GM21423 (cell line): ENCODE data around the gene PPARGC1A.

Source experiments
- ATAC-seq: cut with Tn5 transposase; IDR thresholded peaks from one replicate; pipeline ENCODE4 v1.9.1; 2021; ENCODE audit warnings: mild to moderate bottlenecking, moderate library complexity; ENCODE audit not compliant: unreplicated experiment

The PPARGC1A gene

DNA sequence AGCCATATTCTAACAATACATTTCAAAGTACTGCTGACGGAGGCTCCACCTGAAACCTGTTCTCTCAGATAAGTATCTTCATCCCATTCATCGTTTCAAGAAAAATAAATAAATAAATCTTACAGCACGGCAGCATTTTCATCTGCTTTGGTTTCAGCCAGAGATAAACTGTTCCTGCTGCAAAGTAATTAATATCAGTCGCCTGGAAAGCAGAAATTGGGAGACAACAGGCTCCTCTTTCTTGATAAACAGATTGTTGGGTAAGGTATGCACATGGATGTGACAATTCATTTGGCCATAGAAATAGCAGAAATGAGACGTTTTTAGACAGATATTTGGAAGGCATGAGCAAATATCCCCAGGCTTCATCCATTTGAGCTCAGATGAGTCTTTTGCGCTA, 110.4 kb downstream of the PPARGC1A start:
- ATAC-seq, result no peak

DNA sequence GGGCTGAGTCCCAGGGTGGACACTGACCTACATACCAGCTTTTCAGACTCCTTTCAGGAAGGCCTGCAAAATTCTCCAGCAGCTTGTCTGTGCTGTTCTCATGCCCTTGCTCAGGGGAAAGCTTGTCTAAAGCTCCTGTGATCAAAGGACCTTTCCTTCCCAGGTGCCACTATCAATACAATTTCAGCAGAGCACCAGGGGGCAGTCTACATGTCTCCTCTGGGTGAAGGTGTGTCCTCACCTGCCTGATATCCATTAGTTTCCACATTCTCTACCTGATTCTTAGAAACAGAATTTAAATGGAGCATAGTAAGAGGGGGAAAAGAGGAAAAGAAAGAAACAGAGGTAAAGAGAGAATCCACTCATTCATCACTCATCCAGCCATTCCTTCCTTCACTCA, 114.2 kb downstream of the PPARGC1A start:
- ATAC-seq, result no peak

DNA sequence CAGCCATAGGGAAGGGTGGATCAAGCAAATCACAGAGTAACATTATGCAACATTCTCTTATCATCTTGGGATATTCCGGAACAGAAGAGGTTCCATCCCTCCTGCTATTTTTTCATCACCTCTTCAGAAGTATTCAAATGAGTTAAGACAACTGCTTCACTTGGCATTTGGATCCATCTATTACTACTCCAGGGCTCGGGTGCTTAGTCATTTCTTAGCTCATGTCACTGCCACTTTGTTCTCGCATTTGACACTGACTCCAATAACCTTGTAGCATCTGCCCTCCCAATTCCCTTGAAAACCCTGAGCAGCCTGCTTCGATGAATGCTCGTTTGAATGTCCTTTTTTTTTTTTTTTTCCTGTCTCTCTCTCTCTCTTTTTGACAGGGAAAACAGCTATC, 114.9 kb downstream of the PPARGC1A start:
- no peak for ATAC-seq

DNA sequence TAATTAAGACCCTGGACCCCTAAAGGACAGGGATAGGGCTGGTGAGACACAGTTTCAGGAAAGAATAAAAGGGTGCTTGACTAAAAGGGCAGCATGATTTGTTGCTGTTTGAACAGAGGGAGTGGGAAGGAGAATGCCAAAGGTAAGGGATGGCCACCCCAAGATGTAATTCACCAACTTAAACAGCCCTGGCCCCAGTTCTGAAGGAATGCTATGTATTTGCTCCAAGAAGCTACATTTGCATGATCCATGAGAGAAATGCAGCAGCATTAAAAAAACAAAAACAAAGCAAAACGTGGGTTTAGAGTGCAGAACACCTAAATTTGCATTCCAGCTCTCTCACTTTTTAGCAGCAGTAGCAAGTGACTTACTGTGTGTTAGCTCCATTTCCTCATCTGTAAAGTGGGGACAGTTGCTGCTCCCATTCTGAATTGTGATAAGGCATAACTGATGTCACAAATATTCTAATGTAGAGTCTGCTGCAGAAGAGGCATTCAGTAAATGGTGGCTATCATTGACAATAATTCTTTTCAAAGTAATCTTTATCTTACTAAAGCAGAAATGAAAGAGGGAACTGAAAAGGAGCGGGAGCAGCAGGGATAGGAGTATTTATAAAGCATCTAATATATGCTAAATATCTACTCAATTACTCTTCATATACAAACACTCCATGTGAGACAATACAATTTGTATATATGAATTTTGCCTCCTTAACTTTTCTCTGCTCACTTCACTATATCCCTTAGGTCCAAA, 115.8 kb downstream of the PPARGC1A start:
- ATAC-seq, result no peak

DNA sequence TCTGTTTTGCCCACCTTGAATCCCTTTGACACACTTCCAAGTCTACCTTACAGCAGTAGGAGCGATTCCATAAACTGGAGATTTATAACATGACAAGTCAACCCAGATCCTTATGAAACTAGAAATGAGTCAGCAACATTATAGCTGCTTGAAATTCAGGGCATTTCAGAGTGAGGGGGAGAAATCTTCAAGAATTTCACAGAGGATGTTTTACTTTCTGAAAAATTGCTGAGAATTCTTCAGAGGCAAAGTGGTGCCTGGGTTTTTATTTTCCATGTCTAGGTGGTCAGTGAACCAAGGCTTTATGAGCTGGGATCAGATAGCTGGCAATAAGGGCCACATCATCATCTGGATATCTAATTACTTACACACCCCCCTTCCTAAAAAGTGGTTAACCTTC, 119.8 kb downstream of the PPARGC1A start:
- ATAC-seq, result no peak

DNA sequence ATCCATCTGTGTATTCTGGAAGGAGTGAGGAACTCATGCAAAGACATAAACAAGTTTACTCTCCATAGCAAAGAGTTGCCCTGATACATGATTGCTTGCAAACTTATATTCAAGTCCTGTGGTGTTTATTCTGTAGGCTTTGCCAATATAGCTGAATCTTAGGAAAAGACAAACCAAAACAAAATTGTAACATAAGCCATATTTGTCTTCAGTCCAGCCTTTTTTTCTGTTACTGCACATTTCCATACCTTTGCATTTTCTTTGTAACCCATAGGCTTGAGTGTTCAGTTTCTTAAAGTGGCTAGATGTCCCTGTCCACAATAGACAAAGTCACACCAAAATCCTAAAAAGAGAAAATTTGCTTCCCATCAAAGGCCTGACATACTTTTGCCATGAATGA, 120.4 kb downstream of the PPARGC1A start:
- ATAC-seq, result no peak

DNA sequence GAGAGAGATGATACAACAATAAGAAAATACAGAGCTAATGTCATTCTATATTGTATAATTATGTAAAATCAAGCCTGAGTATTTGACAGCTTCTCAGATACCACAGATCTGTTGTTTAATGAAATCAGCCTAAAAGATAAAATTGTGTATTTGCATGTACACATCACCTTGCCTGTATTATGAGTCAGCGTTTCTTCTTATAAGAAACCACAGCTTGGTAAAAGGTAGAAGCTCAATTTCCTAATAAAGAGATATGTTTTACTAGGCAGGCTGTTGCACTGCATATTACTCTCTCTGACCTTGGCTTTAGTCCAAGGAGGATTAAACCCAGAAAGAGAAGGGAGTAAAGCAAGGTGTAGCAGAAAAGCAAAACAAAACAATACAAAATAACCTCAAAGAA, 121.3 kb downstream of the PPARGC1A start:
- ATAC-seq, result no peak

DNA sequence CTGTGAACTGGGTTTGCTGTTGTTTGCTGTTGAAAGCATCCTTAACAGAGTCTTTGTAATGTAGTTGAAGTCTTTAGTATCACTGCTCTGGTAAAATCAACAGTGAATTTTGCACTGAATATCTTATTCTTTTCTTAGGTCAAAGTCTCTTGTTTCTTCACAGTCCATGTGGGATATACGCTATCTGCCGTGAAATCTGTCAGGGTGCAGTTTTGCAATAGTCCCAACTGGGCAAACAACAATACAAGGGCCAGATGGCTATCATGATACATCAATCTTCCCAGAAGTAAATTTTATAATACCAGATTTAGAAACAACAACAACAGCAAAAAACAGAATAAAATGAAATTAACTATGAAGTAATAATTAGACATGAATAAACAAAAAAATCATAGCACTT, 123.5 kb downstream of the PPARGC1A start:
- no peak for ATAC-seq

DNA sequence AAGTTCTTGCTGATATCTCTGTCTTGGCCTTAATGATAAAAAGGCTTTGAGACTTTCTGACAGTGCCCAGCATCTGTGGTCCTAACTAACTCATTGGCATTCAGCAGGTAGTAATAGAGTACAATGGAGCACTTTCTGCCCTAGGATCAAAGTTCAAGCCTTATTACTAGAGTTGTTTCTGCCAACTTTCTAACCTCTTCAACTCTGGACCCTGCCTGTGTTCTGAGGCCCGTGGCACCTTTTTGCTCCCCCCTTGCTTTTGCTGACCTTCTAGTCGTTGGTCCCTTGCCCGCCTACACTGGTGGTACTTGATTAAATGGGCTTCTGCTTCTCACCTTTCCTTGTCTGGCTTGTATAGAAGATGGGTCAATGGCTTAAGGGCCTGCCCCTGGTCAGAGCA, 126.3 kb downstream of the PPARGC1A start:
- ATAC-seq, result no peak

DNA sequence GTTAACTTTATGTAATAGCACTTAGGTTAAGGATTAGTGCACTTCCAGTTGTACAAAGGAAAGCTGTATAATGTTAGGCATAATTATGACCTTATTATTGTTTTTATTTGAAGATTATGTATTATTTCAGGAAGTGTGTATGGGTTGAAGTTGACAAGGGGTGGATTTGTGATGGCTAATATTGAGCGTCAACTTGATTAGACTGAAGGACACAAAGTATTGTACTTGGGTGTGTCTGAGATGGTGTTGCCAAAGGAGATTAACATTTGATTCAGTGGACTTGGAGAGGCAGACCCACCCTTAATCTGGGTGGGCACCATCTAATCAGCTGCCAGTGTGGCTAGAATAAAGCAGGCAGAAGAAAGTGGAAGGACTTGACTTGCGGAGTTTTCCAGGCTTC, 127.3 kb downstream of the PPARGC1A start:
- no peak for ATAC-seq

DNA sequence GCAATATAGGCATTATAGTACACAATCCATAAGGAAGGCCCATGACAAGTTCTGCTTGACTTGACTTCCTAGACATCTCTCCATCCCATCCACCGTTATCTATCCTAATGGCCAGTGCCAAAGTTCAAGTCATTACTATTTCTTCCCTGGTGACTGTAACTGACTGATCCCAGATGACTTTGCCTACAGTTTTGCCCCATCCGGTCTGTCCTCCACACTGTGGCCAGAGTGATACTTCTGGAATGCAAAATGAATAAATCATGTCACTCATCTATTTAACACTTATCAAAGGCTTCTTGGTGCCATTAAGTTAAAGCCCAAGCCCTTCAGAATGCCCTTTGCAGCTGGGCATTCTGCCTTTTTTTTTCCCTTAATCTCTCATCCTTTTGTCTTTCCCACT, 130.8 kb downstream of the PPARGC1A start:
- no peak for ATAC-seq

DNA sequence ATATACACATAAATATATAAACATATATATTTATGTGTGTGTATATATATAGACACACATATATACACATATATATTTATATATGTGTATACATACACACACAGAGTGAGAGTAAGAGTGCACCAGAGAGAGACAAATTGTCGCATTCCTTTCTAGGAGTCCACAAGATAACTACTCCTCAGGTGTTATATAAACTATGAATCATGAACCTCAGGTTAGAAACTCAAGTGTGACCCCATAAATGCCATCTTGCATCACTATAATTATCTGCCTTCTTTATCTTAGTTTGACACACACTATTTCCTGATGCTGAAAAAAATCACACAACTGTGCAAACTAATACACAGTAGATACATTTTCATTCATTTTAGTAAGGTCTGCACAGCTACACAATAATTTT, 135.2 kb downstream of the PPARGC1A start:
- no peak for ATAC-seq

DNA sequence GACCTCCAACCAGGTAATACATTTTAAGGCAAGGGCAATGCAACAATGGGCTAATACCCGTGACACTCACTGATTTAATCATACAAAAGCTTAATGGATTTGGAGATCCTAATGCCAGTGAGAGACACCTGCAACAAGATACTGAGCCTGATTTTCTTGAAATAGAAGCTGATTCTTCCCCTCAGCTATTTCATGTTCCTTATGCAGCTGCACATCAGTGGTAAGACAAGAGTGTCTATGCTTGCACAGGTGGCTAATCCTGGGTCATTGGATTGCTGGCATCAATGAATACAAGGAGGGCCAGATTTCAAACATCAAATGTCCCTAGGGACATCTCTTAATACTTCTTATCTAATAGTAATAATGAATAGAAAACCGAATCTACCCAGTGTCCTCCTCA, 139.7 kb downstream of the PPARGC1A start:
- ATAC-seq, result no peak

DNA sequence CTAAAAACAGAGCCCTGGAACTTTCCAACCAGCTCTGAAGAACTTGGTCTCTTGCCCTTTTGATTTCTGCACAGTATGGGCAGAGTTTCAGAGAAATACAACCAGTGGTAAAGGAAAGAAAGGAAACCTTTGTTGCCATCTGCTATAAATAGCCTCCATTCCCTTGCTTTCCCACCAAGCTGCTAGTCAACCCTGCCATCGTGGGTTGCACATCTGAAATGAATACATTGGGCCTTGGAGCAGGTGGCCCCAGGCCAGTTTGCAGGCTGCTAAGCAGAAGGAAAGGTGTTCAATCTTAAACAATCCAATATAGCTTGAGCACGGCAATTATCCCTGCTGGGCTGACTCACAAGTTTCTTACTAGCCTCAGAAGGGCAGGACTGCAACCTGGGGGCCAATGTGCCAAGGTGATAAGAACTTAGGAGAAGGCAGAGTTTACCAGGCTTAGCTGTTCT, 142.5 kb downstream of the PPARGC1A start:
- no peak for ATAC-seq

DNA sequence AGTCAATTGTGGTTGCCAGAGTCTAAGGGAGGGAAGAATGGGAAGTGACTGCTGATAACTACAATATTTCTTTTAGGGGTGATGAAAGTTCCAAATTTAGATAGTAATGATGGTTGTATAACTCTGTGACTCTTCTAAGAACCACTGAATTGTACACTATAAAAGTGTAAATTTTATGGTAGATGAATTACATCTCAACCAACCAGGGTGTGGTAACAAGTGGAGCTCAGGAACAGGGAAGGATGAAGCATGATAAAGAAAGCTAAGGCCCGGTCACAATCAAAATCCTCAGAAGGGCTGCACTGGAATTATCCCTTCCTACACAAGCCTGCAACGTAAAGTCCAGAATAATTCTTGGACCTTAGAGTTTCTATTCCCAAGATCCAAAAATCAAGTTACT, 143.2 kb downstream of the PPARGC1A start:
- ATAC-seq, result no peak

DNA sequence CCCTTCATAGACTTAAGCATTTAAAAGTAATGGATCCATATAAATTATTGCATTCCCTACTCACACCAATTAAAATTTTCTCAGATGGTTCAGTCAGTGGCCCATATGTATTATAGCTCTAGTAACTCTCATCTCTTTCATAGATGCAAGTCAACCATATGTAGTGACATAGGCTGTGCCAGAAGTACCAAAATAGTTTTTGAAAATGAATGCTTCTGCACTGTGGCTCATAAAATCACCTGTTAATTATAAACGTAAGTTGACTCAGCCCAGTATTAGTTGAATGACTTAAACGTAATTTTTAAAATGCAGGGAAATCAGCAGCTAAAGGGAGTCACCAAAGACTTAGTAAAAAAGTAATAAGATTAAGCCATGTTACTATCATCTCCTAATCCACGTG, 143.8 kb downstream of the PPARGC1A start:
- ATAC-seq, result no peak

DNA sequence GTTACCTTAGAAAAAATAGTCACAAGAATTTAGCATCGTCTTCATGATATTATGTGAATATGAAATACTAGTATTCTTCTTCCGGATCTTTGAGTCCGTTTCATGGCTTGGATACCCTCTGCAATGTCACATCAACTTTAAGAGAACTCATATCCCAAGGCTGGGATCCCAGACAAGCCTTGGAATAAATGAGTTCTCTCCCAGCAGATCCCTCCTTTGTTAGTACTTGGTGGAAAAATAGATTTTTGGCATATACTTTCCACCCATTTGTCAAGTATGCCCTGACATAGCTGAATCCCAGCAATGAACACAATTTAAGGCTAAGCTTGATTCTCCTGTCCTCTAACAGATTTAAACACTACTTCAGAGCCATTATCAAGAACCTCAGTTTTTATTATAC, 144.5 kb downstream of the PPARGC1A start:
- ATAC-seq, result no peak
